Upper lobe of left lung (tissue), 4 donors: ENCODE results near the gene THSD7A.

Source experiments
- CTCF ChIP-seq, 6 experiments: fragments of 450-650 bp in 4 of 6; fragments of 200-600 bp in 2 of 6; sonication (generic) in 2 of 6; IDR thresholded peaks; one replicate each; pipeline ENCODE4 v1.5.1; 2016 to 2019; ENCODE audit warnings: antibody characterized with exemption in 6 of 6
- EP300 ChIP-seq, 4 donors: sonication (generic); formaldehyde crosslinking; IDR thresholded peaks; one replicate each; pipeline ENCODE4 v1.5.1; 2017; ENCODE audit warnings: antibody characterized with exemption in 4 of 4, control low read depth in 2 of 4
- POLR2A ChIP-seq, 4 donors: fragments of 450-650 bp; IDR thresholded peaks; one replicate each; pipeline ENCODE4 v1.5.1; 2016 to 2017; ENCODE audit warnings: antibody characterized with exemption in 4 of 4, mild to moderate bottlenecking in 2 of 4
- POLR2AphosphoS5 ChIP-seq, 2 donors: sonication (generic); formaldehyde crosslinking; IDR thresholded peaks; one replicate each; pipeline ENCODE4 v1.5.1; 2017; ENCODE audit warnings: antibody characterized with exemption in 2 of 2

- TF ChIP-seq CTCF (IDR thresholded peaks at IDR 0.05) (no peak), EP300 (IDR thresholded peaks at IDR 0.05) (no peak), POLR2AphosphoS5 (IDR thresholded peaks at IDR 0.05) (no peak), POLR2A (IDR thresholded peaks at IDR 0.05) (no peak)
Measured at GRCh38 chr7:11552676-11553296, 279.2 kb downstream of the THSD7A start.
